OCI-LY7 (cell line): ENCODE data around the gene PTBP3.

Source experiments
- CTCF ChIP-seq: fragments of 200-600 bp; sonication (generic); conservative IDR thresholded peaks from 2 replicates; pipeline ENCODE4 v1.5.1; 2014; ENCODE audit warnings: mild to moderate bottlenecking, antibody characterized with exemption, low read length, moderate library complexity, mixed read lengths
- EZH2phosphoT487 ChIP-seq: fragments of 200-600 bp; sonication (generic); IDR thresholded peaks from 2 replicates; pipeline ENCODE4 v1.6.1; 2018; ENCODE audit warnings: low read depth, borderline replicate concordance, mild to moderate bottlenecking, mixed run types, antibody characterized with exemption, low read length, moderate library complexity, mixed read lengths

DNA sequence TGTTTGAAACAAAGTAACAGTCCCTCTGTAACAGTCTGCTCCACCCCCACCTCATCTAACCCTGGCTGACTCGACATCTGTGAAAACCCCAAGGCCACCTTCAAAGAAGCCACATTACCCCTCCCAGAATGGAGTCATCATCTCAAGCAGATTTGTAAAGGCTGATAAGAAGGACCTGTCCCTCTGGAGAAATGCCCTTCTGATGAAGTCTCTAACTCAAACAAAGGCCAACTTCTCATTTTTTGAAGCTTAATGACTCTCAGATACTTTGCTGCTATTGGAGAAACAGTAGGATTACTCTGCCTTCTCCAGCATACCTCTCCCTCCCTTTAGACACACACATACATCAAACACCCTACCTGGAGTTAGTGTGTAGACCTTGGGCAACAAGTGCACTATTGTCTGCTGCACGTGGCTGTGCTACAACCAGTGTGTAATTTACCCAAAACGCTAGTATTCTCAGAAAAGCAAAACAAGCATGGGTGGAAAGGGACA, 153.0 kb downstream of the PTBP3 start:
- TF ChIP-seq CTCF = no peak
- no peak for TF ChIP-seq EZH2phosphoT487
